ENCODE data around the gene ZC2HC1C.

Gene ZC2HC1C

GRCh38 chr14:75032939-75033338, 36.5 kb upstream of the ZC2HC1C start:
- DNase-seq (ENCODE audit: low read depth), result no peak
- no peak for TF ChIP-seq CTCF (conservative IDR thresholded peaks at IDR 0.05; ENCODE audit: low read depth, low read length)
- no peak overlapping the region for H3K4me3 ChIP-seq (ENCODE audit: low read length)

- no peak overlapping the region for H3K4me3 ChIP-seq (ENCODE audit: low read length)
- TF ChIP-seq CTCF (conservative IDR thresholded peaks at IDR 0.05; ENCODE audit: low read depth, low read length), result no peak
- DNase-seq (ENCODE audit: low read depth), result no peak
Observed at GRCh38 chr14:75040507-75040906, 28.9 kb upstream of the ZC2HC1C start.

GRCh38 chr14:75040959-75041358, 28.5 kb upstream of the ZC2HC1C start:
- no peak for TF ChIP-seq CTCF (conservative IDR thresholded peaks at IDR 0.05; ENCODE audit: low read depth, low read length)
- H3K4me3 ChIP-seq (ENCODE audit: low read length), result no peak overlapping the region
- no peak for DNase-seq (ENCODE audit: low read depth)

GRCh38 chr14:75041613-75042012, 27.8 kb upstream of the ZC2HC1C start:
- no peak for DNase-seq (ENCODE audit: low read depth)

GRCh38 chr14:75042035-75042434, 27.4 kb upstream of the ZC2HC1C start:
- no peak for TF ChIP-seq CTCF (conservative IDR thresholded peaks at IDR 0.05; ENCODE audit: low read depth, low read length)
- no peak for DNase-seq (ENCODE audit: low read depth)
- no peak overlapping the region for H3K4me3 ChIP-seq (ENCODE audit: low read length)

More at GRCh38 chr14:75041613-75042012, 27.8 kb upstream of the ZC2HC1C start:
- no peak for TF ChIP-seq CTCF (conservative IDR thresholded peaks at IDR 0.05; ENCODE audit: low read depth, low read length)
- H3K4me3 ChIP-seq (ENCODE audit: low read length), result no peak overlapping the region

GRCh38 chr14:75044322-75044721, 25.1 kb upstream of the ZC2HC1C start:
- peak; percentile 47 for DNase-seq (ENCODE audit: low read depth)
- no peak for TF ChIP-seq CTCF (conservative IDR thresholded peaks at IDR 0.05; ENCODE audit: low read depth, low read length)
- no peak overlapping the region for H3K4me3 ChIP-seq (ENCODE audit: low read length)

- no peak overlapping the region for H3K4me3 ChIP-seq (ENCODE audit: low read length)
- no peak for DNase-seq (ENCODE audit: low read depth)
- no peak for TF ChIP-seq CTCF (conservative IDR thresholded peaks at IDR 0.05; ENCODE audit: low read depth, low read length)
Observed at GRCh38 chr14:75044752-75045151, 24.7 kb upstream of the ZC2HC1C start.
